SJSA1 (cell line): Measurements from ENCODE around the gene LDLRAD2. TPM values are rescaled to one million over a fixed set of nuclear protein-coding genes. Genes with fewer than 3 reads are reported as not detected.

Experiments used
- DNase-seq, 2 experiments: peaks; one replicate each; pipeline ENCODE4 v3.0.0-alpha.2; 2015 to 2020; ENCODE audit warnings: low spot score in 2 of 2, low read depth in 1 of 2
- H3K27ac ChIP-seq: fragments of 250-450 bp; sonication (Bioruptor Pico); 2 replicates; pipeline ENCODE4 v1.5.1; 2020; ENCODE audit warnings: mild to moderate bottlenecking, moderate library complexity
- H3K27me3 ChIP-seq: fragments of 250-450 bp; sonication (Bioruptor Pico); replicated peaks from 2 replicates; pipeline ENCODE4 v1.5.1; 2020; ENCODE audit warnings: mild to moderate bottlenecking, moderate library complexity
- H3K36me3 ChIP-seq: fragments of 250-450 bp; sonication (Bioruptor Pico); 2 replicates; pipeline ENCODE4 v1.5.1; 2020; ENCODE audit warnings: mild to moderate bottlenecking
- H3K4me1 ChIP-seq: fragments of 250-450 bp; sonication (Bioruptor Pico); replicated peaks from 2 replicates; pipeline ENCODE4 v1.6.1; 2021; ENCODE audit warnings: mild to moderate bottlenecking
- H3K4me3 ChIP-seq: fragments of 250-450 bp; sonication (Bioruptor Pico); 2 replicates; pipeline ENCODE4 v1.5.1; 2020; ENCODE audit warnings: mild to moderate bottlenecking
- H3K9me3 ChIP-seq: fragments of 250-450 bp; sonication (Bioruptor Pico); replicated peaks from 2 replicates; pipeline ENCODE4 v1.5.1; 2020; ENCODE audit warnings: mild to moderate bottlenecking
- total RNA-seq: library from RNA; depleted of rRNA; stranded (reverse); fragments of >200 nt; shearing (Covaris generic); gene quantifications from 2 replicates; pipeline ENCODE4 v1.2.3, GENCODE V29; 2014

Gene LDLRAD2
- total RNA-seq, 1 experiment from 2014 or later: not detected

DNA sequence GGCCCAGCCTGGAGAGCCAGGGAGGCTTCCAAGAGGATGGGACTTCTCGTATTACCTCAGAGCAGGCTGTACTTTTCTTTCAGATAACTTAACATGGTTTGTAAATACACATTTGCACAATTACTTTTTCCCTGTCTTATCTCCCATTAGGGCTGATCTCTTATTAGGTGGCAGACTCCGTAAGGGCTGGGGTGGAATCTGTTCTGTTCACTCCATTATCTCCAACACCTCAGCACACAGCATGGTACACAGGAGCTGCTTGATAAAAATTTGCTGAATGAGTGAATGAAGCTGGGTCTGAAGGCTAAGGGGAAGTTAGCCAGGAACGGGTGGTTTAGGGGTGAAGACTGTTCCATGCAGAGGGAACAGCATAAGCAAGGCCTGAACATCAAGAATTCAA, 48.9 kb downstream of the LDLRAD2 start:
- peaks cover 21% of the 10 kb centered on the region for H3K4me1 ChIP-seq
- H3K9me3 ChIP-seq: no peaks in the 10 kb centered on the region
- H3K4me3 ChIP-seq: no peak overlapping the region
- H3K27ac ChIP-seq: peak overlapping the region; percentile 78
- no peak for DNase-seq
- no peaks in the 10 kb centered on the region for H3K27me3 ChIP-seq
- H3K36me3 ChIP-seq: peaks cover 78% of the 10 kb centered on the region

DNA sequence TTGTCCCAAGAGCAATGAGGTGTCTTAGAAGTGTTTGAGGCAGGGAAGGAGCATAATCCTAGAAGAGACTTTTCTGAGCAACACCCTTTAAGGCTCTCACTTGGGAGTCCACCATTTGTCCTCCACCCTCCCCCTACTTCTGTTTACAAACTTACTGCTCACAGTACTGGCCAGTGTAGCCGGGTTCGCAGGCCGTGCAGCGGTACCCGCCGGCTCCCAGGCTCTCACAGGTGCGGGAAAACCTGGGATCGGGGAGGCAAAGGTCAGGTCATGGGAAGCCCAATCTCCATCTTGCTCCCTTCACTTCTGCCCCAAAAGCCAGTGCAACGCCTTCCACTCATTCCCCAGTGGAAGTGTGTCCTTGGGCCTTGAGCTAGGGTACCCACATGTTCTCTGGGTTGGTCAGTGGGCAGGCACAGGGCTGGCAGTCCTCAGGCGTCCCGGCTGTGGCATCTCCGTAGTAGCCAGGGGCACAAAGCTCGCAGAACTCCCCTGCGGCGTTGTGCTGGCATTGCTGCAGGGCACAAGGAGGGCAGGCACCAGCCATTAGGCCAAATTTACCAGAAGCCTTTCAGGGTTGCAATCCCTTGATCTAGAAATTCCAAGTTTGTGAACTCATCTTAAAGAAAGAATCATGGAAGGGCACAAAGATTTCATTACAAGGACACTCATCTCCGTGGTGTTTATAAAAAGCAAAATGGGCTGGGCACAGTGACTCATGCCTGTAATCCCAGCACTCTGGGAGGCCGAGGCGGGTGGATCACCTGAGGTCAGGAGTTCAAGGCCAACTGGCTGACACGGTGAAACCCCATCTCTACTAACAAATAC, 49.8 kb downstream of the LDLRAD2 start:
- H3K4me1 ChIP-seq: peaks cover 21% of the 10 kb centered on the region
- H3K4me3 ChIP-seq: no peak overlapping the region
- peak; percentile 89 to 91 for DNase-seq
- H3K9me3 ChIP-seq: no peaks in the 10 kb centered on the region
- no peaks in the 10 kb centered on the region for H3K27me3 ChIP-seq
- peak overlapping the region; percentile 78 for H3K27ac ChIP-seq
- H3K36me3 ChIP-seq: peaks cover 78% of the 10 kb centered on the region

DNA sequence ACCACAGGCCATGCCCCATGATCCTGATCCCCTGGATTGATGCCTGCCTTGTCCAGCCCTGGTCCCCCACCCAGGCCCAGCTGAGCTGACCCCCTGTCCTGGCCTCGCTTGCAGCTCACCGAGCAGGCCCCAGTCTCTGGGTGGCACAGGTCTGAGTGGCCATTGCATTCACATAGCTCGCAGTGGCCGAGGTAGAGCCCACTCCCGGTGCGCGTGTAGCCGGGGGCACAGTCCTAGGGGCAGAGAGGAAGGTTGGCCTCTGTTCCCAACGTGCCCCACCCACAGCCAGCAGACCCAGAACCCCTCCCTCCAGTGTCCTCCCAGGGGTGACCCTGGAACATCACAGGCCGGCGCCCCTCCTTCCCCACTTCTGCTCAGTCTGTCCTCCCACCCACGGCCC, 51.9 kb downstream of the LDLRAD2 start:
- H3K36me3 ChIP-seq: peaks cover 62% of the 10 kb centered on the region
- peaks cover 22% of the 10 kb centered on the region for H3K4me1 ChIP-seq
- no peak for DNase-seq
- H3K27me3 ChIP-seq: no peaks in the 10 kb centered on the region
- H3K9me3 ChIP-seq: no peaks in the 10 kb centered on the region
- H3K27ac ChIP-seq: no peak overlapping the region
- H3K4me3 ChIP-seq: no peak overlapping the region

DNA sequence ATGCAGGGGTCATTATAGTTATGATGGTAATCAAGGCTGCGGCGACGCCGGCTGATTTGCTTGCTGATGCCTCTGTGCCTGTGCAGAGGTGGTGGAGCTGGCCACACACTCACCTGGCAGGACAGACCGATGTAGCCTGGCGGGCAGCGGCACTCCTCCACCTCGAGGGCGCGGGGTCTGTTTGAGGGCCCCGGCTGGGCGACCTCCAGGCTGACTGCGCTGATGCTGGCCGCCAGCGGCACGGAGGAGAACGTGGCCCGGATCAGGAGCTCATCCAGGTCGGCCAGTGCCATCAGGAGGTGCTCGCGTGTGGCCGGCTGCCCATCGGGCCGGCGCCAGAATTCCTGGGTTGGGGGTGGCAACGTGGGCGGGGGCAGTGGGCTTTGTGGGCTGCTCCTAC, 52.7 kb downstream of the LDLRAD2 start:
- H3K4me1 ChIP-seq: peaks cover 29% of the 10 kb centered on the region
- peaks cover 62% of the 10 kb centered on the region for H3K36me3 ChIP-seq
- no peak overlapping the region for H3K4me3 ChIP-seq
- H3K9me3 ChIP-seq: no peaks in the 10 kb centered on the region
- no peak for DNase-seq
- no peaks in the 10 kb centered on the region for H3K27me3 ChIP-seq
- H3K27ac ChIP-seq: no peak overlapping the region

DNA sequence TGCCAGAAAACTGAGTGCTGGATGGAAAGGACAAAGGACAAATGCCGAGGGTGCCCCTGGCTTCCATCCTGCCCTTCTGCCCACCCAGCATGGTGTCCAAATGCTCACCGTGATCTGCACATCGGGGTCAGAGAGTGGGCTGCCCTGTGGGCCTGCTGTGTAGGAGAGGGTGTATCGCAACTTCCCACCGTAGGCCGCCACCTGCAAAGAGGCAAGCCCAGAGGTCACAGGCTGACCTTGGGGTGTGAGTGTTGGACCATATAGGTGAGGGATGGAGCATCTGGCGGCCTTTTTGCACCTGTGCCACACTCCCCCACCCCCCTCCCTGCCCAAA, 53.5 kb downstream of the LDLRAD2 start:
- peaks cover 38% of the 10 kb centered on the region for H3K4me1 ChIP-seq
- no peak overlapping the region for H3K4me3 ChIP-seq
- no peaks in the 10 kb centered on the region for H3K27me3 ChIP-seq
- H3K9me3 ChIP-seq: no peaks in the 10 kb centered on the region
- no peak overlapping the region for H3K27ac ChIP-seq
- H3K36me3 ChIP-seq: peaks cover 60% of the 10 kb centered on the region
- DNase-seq: no peak

DNA sequence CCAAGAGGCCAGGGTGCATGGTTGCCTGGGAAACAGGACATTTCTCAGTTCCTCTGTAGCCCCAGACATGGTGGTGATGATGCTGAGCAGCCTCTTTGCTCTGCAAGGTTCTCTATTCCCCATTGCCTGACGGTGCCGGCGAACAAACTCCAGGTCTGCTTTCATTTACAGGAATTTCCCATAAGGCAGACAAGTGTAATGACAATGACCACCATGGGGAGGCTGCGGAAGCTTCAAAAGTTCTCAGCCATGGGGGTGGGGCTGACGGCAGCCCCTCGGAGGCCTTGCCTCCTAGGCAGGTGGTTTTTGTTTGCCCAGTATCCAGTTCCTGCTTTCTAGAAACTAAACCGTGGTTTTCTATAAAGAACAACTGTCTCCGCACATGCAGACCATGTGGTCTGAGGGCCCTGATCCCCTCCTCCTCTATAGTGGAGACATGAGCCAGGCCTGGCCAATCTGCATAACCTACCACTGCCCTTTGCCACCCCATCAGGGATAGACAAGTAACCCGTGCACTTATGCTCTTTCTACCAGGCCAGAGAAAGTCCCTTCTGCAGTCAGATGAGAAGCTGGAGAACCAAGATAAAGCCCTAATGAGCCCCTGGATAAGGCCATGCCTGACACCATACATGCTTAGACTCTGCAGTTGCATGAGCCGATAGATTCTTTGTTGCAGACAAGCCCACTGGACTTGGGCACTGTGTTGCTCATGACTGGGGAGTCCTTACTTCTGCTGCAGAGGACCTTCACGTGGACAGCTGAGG, 54.1 kb downstream of the LDLRAD2 start:
- H3K36me3 ChIP-seq: peaks cover 58% of the 10 kb centered on the region
- no peak overlapping the region for H3K27ac ChIP-seq
- no peak for DNase-seq
- H3K27me3 ChIP-seq: no peaks in the 10 kb centered on the region
- H3K4me1 ChIP-seq: peaks cover 35% of the 10 kb centered on the region
- H3K9me3 ChIP-seq: no peaks in the 10 kb centered on the region
- no peak overlapping the region for H3K4me3 ChIP-seq

DNA sequence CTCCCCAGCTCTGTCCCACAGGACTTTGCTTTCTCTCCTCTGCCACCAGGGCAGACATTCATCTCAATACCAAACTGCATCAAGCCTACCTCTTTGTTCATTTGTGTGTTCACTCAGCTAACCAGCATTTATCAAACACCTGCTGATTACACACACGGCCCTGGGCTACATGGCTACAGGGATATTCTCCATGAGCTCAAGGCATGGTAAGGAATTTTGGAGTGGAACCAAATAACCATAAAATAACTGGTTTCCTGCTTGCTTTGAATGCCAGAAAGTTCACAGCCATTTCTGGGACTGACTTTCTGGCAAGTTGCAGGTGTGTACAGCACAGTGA, 54.6 kb downstream of the LDLRAD2 start:
- Histone ChIP-seq H3K4me3 (no peak overlapping the region), H3K4me1 (peaks cover 29% of the 10 kb centered on the region), H3K9me3 (no peaks in the 10 kb centered on the region), H3K36me3 (peaks cover 58% of the 10 kb centered on the region), H3K27ac (no peak overlapping the region), H3K27me3 (no peaks in the 10 kb centered on the region)
- no peak for DNase-seq

DNA sequence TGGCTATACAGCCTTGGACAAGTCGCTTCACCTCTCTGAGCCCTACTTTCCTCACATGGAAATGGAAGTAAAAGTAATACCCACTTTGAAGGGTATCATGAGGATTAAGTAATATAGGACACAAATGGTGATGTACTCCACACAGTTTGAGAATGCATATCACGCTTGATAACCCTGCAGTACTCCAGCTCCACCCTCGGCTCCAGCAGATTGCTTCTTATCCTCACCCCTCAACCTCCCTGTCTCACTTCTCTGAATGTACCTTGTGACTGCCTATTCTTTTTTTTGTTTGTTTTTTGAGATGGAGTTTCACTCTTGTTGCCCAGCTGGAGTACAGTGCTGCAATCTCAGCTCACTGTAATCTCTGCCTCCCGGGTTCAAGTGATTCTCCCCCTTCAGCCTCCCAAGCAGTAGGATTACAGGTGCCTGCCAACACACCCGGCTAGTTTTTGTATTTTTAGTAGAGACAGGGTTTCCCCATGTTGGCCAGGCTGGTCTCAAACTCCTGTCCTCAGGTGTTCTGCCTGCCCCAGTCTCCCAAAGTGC, 55.5 kb downstream of the LDLRAD2 start:
- Histone ChIP-seq H3K36me3 (peaks cover 65% of the 10 kb centered on the region), H3K27ac (no peak overlapping the region), H3K9me3 (no peaks in the 10 kb centered on the region), H3K4me3 (no peak overlapping the region), H3K4me1 (peaks cover 21% of the 10 kb centered on the region), H3K27me3 (no peaks in the 10 kb centered on the region)
- no peak for DNase-seq

DNA sequence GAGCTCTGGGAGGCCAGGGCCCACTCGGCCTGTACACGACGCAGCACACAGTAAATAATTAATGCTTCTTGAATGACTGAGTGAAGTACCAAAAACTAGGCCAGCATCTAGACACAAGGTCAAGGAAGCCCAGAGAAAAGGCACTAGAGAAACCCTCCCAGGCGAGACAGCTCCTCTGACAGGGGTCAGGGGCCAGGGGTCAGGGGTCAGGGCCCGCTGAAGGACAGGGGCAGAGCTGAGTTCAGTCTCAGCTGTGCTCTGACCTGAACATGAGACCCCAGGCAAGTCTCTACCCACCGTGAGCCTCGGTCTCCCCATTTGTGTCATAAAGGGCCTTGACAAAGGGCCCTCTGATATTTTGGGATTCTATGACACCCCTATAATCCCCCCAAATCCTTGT, 56.4 kb downstream of the LDLRAD2 start:
- Histone ChIP-seq H3K9me3 (no peaks in the 10 kb centered on the region), H3K27me3 (no peaks in the 10 kb centered on the region), H3K4me3 (no peak overlapping the region), H3K36me3 (peaks cover 72% of the 10 kb centered on the region), H3K27ac (no peak overlapping the region), H3K4me1 (peaks cover 19% of the 10 kb centered on the region)
- no peak for DNase-seq

DNA sequence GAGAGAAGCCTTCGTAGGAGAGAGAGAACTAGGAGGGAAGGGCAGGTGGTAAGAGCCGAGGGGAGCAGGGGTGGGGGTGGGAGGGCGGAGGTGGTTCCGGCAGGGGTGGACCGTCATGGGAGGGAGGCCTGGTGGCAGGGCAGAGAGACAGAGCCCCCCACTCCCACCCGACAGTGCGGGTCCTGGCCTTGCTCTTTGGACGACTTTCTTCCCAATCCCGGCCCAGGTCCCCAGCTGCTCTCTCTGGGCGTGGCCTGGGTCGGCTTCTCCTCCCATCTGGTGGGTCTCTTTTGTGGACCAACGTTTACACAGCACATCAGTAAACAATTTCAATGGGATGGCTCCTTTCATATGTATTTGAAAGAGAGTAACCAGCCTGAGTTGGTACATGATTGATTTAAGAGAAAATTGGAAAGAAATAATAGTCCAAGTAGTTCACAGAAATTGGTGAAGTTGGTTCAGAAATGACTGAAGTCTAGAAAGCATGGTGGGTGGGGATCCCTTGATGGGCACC, 56.9 kb downstream of the LDLRAD2 start:
- Histone ChIP-seq H3K27ac (peak overlapping the region; percentile 12; the same call in 1 of the 2 replicates), H3K4me1 (peaks cover 19% of the 10 kb centered on the region), H3K36me3 (peaks cover 76% of the 10 kb centered on the region), H3K9me3 (no peaks in the 10 kb centered on the region), H3K4me3 (no peak overlapping the region), H3K27me3 (no peaks in the 10 kb centered on the region)
- DNase-seq: no peak

DNA sequence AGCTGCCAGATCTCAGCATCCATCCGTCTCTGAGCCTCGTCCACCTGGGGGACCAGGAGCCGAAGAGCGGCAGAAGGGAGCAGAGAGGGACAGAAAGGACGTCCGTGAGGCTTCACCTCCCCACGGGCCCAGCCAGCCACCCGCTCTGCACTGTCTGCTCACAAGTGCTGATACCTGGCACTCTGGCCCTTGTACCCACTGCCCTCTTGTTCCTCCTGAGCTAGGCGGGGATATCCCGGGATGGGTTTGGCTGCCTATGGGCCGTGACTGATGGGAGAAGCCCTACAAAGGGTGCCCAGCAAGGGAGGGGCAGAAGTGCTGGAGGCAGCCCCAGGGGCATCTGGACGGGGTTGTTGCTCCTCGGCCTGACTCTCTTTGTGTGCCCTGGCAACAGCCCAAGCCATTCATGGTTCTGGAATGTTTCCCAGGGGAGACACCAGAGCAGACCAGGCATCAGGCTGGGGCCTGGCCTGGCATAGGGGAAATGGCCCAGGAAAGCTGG, 57.6 kb downstream of the LDLRAD2 start:
- H3K27me3 ChIP-seq: no peaks in the 10 kb centered on the region
- no peaks in the 10 kb centered on the region for H3K9me3 ChIP-seq
- peaks cover 76% of the 10 kb centered on the region for H3K36me3 ChIP-seq
- peak; percentile 93 to 97 for DNase-seq
- peak overlapping the region; percentile 75 for H3K27ac ChIP-seq
- H3K4me3 ChIP-seq: no peak overlapping the region
- H3K4me1 ChIP-seq: peaks cover 19% of the 10 kb centered on the region

DNA sequence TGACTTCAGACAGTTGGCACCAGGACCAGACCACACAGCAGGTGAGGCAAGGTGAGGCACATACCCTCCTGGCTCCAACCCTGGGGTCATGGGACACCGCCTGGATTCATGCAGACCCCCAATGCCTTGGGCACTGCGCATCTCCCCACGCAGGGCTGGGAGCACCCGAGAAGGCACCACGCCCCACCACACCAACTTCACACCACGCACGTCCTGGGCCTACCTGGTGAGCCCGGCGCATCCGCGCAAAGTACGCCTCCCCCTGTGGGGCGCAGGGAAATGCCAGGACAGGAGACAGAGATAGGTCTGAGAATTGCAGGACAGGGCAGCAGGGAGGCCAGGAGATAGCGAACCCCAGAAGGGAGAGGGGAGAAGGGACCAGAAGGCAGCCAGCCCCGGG, 58.5 kb downstream of the LDLRAD2 start:
- DNase-seq: no peak
- no peaks in the 10 kb centered on the region for H3K9me3 ChIP-seq
- no peak overlapping the region for H3K4me3 ChIP-seq
- H3K27ac ChIP-seq: peak overlapping the region; percentile 75; the same call in 1 of the 2 replicates
- no peaks in the 10 kb centered on the region for H3K27me3 ChIP-seq
- peaks cover 19% of the 10 kb centered on the region for H3K4me1 ChIP-seq
- peaks cover 77% of the 10 kb centered on the region for H3K36me3 ChIP-seq

DNA sequence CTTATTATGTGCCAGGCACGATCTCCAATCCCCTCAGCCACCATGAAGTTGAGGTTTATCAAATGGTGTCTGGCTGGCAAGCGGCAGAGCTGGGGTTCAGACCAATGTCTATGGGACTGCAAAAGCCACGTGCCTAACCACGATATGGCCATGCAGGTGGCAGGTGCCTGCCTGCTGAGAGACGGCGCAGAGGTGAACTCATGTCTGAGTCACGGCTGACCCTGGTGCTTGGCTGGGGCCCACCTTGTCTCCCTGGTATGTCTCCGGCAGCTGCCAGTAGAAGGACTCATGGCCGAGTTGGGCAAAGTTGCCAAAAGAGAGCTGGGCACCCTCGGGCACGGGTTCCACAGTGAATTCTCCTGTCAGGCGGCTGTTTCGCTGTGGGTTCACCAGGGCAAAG, 59.9 kb downstream of the LDLRAD2 start:
- no peak overlapping the region for H3K27ac ChIP-seq
- no peaks in the 10 kb centered on the region for H3K9me3 ChIP-seq
- H3K4me3 ChIP-seq: no peak overlapping the region
- DNase-seq: no peak
- H3K4me1 ChIP-seq: peaks cover 19% of the 10 kb centered on the region
- peaks cover 77% of the 10 kb centered on the region for H3K36me3 ChIP-seq
- H3K27me3 ChIP-seq: no peaks in the 10 kb centered on the region
